ENCODE data around the gene SLC66A3.
"Not testable (repeated sequence)": the region's sequence is repeated elsewhere in the genome, so short reads cannot be mapped to it uniquely, and the experiment has no call there.

Gene SLC66A3

DNA sequence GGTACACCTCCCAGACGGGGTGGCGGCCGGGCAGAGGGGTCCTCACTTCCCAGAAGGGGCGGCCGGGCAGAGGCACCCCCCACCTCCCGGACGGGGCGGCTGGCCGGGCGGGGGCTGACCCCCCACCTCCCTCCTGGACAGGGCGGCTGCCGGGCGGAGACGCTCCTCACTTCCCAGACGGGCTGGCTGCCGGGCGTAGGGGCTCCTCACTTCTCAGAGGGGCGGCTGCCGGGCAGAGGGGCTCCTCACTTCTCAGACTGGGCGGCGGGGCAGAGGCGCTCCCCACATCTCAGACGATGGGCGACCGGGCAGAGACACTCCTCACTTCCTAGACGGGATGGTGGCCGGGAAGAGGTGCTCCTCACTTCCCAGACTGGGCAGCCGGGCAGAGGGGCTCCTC, 9.8 kb downstream of the SLC66A3 start:
- DNase-seq = not testable (repeated sequence)

GRCh38 chr2:11166476-11166875, 11.2 kb downstream of the SLC66A3 start:
- no peak for DNase-seq

GRCh38 chr2:11168488-11168887, 13.2 kb downstream of the SLC66A3 start:
- no peak for DNase-seq

DNA sequence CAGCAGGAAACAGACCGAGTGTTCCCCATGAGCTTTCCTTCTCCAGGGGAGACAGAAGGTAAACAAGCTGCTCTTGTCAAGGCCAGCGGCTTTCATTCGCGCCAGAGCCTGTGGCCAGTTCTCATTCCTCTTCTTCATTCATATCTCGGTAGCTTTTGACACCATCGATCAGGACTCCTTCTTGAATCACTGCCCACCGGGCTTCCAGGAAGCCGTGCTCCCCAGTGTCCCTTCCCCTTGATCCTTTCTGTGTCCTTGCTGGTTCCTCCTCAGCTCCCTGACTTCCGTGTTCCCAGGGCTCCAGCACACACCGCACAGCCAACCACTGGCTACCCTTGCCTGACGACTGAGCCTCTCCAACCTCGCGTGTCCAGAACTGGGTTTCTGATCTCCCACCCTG, 14.1 kb downstream of the SLC66A3 start:
- no peak for DNase-seq

- no peak for DNase-seq
Observed at GRCh38 chr2:11174222-11174621, 19.0 kb downstream of the SLC66A3 start.

DNA sequence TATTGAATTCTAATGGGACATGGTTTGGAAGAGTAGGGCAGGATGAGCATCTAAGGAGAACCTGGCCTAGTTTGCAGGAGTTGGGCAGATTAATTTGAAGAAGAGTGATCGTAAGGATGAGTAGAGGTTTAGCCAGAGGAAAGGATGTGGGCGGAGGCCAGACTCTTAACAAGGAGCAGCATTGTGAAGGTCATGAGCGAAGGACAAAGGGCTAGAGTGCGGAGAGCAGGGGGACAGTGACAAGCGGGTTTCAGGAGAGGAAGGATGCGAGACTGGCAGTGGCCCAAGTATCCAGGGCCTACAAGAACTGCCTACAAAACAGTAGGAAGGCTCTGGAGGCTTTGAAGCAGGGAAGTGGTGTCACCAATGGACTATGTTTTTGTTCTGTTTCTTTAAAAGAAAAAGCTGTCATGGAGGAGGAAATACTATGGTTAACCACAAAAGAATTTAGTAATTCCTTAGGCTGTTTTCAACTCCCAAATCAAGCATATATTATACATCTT, 20.1 kb downstream of the SLC66A3 start:
- DNase-seq = no peak

DNA sequence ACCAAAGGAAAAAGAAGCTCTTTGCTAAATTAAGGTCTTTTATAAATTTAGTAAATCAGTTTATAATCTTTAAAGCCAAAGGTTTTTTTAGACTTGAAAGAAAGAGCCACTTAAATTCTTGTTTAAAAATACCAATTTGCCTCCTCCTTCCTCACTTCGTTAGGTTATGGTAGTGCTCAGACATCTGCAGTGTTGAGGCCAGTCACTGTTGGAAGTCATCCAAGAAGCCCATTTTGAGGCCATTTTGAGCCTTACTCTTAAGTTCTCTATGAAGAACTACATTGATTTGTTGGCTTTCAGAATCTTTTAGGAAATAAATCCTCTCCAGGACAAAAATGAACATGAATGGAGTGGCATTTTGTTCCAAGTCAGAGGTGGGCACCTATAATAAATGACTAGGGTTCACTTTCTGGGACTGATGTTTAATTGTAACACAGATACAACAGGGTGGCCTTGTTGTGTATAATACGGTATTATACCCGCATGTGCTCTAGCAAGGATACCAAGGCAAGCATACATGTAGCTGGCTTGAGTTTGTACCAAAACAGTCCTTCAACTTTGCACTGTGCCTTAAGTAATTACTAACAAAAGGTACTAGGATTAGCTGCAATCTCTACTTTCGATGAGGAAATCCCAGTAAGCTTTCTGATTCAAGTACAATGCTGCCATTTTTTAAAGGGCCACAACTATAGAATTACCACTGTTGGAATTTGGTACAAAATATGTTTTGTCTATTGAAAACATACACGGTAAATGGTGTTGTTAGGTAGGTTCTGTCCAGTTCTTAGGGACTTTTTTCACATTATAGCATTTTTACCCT, 22.8 kb downstream of the SLC66A3 start:
- no peak for DNase-seq

- DNase-seq = no peak
Observed at GRCh38 chr2:11179196-11179595, 23.9 kb downstream of the SLC66A3 start.

DNA sequence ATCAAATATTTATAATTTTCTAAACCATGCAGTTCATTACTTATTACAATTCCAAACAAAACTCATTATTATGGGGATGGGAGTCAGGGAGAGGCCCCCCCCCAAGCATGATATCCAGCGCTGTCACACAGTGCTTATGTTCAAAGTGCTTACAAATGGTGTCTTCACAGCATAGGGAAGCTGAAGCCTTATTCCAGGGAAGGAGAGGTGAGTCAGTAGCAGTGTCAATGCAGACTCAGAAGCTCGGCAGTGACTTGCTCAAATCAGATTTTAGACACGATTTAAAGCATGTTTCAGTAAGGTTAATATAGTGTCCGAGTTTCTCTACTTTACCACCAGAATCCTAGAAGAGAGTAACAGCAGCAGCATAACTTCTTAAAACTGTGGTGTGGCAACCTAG, 24.6 kb downstream of the SLC66A3 start:
- DNase-seq = no peak

DNA sequence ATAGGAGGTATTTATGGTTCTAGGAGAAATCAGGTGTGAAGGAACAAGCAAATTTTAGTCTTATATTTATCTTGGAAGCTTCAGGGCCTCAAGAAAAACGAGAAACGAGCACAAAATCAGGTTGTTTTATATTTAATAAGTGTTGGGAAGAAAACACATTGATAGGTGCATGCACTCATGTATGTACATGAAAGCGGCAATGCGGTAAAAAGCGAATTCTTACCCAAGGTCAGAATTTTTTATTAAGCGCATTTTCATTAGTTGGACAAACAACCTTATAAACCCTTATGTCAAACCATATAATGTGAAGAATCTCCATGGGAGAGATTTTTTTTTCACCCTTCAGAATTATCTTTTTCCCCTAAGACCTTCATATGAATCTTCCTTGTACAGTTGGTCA, 25.4 kb downstream of the SLC66A3 start:
- DNase-seq = no peak

GRCh38 chr2:11182951-11183350, 27.7 kb downstream of the SLC66A3 start:
- no peak for DNase-seq

DNA sequence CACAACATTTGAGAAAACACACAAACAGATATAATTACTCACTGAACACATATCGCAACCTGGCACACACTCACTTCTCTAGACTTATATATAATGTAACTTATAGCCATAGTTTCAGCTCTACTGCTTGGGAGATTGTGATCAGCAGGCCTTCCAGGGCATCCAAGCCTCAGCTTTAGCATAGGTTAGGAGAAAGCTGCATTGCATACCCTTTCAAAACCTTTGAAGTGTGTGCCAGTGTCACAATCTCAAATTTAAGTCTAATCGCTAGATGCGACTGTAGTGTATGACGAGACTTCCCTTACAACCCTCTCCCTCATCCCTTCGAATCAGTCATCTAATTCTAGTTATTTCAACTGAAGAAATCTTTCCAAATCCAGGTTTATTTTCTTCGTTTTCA, 30.9 kb downstream of the SLC66A3 start:
- no peak for DNase-seq

- no peak for DNase-seq
Observed at GRCh38 chr2:11187083-11187619, 31.9 kb downstream of the SLC66A3 start.

GRCh38 chr2:11187731-11188130, 32.5 kb downstream of the SLC66A3 start:
- no peak for DNase-seq

DNA sequence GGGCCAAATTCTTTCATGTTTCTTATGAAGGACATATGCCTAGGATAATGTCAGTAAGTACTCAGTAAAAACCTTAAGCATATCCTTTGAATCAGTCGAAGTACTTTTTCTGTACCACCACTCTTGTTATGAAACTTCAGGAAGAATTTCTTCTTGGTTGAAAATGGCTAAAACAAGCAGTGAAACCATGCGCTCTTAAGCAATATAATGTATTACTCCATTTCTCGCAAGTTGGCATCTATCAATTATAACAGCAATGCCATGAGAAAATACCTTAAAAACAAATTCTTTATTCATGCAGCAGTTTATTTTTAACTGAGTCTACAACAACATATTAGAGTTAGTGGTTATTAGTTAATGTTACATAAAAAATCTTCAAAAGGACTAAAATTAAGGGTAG, 41.0 kb downstream of the SLC66A3 start:
- DNase-seq = no peak

DNA sequence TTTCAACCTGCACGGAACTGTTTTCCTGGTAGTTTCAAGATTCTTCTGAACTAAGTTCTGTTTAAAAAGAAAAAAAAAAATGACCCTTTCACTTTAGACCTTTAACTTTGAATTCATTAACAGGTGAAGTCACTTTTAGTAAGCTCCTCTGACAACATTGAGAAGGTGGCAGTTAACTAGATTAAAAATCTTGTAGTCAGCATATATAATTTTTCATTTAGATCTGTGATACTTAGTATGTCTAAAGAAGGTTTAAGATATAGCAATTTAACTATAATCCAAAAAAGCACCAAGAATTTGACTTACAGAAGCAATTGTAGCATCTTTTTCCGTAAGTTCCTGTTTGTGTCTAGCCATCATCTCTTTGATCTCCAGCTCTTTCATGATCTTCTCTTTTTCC, 45.4 kb downstream of the SLC66A3 start:
- DNase-seq = no peak

- DNase-seq = no peak
Observed at GRCh38 chr2:11201969-11202368, 46.7 kb downstream of the SLC66A3 start.

DNA sequence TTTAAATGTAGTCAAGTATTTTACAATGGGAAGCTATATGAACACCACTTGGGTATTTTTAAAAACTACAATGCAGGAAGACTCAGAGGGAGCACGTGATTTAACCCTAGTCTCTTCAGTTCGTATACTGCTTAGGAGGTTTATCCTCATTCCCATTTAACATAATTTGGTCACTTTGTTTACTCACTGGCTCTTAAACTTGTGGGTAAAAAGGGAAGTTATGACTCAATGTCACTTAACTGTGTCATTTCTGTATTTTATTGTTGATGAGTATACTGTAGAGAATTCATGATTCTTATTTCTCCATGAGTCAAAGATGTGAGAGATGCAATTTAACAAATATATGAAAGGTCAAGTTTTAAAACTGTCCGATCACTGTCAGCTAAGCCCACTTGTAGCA, 48.2 kb downstream of the SLC66A3 start:
- no peak for DNase-seq

DNA sequence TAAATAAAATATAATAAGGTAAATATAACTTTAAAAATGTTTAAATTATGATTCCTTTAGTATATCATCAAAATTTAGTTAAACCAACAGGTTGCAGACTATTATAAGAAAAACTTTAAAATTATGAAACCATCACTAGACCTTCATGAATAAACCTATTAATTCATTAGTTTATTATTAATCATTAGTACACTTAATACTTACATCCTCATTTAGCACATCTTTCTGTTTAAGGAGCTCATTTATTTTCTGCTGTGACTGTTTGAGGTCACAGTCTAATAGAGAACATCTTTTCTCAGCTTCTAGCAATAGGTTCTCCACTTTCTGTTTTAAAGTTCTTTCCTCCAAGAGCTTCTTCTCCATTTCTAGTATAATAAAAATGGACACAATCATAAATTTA, 52.8 kb downstream of the SLC66A3 start:
- DNase-seq = no peak

- DNase-seq = no peak
Observed at GRCh38 chr2:11212645-11213044, 57.4 kb downstream of the SLC66A3 start.

- DNase-seq = no peak
Observed at GRCh38 chr2:11213090-11213638, 57.9 kb downstream of the SLC66A3 start.

DNA sequence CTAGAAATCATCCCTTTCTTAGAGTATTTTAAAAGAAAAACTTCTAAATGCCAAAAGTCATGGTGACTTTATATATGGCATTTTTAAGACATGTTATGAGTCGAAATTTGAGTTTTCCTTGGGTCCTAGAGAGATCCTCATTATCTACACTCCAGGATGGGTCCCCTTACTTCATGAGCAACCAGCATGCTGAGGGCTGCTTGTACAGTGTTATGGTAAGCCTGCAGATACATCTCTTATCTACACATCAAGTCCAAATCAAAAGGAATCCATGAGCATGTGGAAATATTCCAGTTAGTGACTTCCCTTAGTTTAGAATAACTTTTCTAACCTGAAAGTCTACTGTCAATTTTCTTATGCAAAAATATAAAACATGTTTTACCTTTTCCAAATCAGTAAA, 58.7 kb downstream of the SLC66A3 start:
- DNase-seq = no peak

- no peak for DNase-seq
Observed at GRCh38 chr2:11214770-11215169, 59.5 kb downstream of the SLC66A3 start.

DNA sequence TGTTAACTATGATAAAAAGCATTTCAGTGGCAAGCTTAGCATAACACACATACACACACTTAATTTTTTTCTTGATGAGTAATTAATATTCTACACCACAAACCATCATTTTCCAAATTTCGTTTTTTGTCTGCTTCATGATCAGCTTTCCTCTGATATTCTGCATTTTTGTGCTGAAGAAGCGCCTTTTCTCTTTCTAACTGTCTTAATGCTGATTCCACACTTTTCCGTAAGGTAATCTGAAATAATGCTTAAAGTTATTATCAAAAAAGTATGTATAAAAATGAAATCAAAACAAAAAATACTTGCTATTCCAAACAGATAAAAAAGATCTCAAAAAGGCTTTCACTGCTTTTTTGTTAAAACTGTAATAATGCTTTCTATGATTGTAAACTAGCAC, 60.1 kb downstream of the SLC66A3 start:
- no peak for DNase-seq
